Natural killer cell (primary cell): ENCODE measurements around the gene TENT5C. TPM values are rescaled to one million over a fixed set of nuclear protein-coding genes. Genes with fewer than 3 reads are reported as not detected.

Source experiments
- ATAC-seq, 3 donors: fragments of 150-1000 bp in 2 of 3; fragments of 200-7000 bp in 1 of 3; cut with Tn5 transposase; 1 replicate in 1 of 3; 2 replicates in 2 of 3; pipeline ENCODE4 v1.10.0; 2021; ENCODE audit warnings: mild to moderate bottlenecking in 2 of 3, moderate library complexity in 2 of 3
- DNase-seq, 2 donors: peaks; one replicate each; pipeline versions ENCODE4 v3.0.0 to v3.0.0-alpha.2; 2013 to 2021; ENCODE audit warnings: mixed read lengths in 1 of 2
- H3K27ac ChIP-seq: one replicate; pipeline ENCODE4 v1.5.1; 2013; ENCODE audit warnings: mild to moderate bottlenecking, low read length
- H3K27me3 ChIP-seq: one replicate; pipeline ENCODE4 v1.6.1; 2013; ENCODE audit warnings: low read length; ENCODE audit not compliant: control insufficient read depth, insufficient read depth
- H3K36me3 ChIP-seq: one replicate; pipeline ENCODE4 v1.6.1; 2013; ENCODE audit warnings: low read length; ENCODE audit not compliant: control insufficient read depth, insufficient read depth
- H3K4me1 ChIP-seq: one replicate; pipeline ENCODE4 v1.6.1; 2013; ENCODE audit warnings: low read length; ENCODE audit not compliant: control insufficient read depth, insufficient read depth
- H3K4me3 ChIP-seq: one replicate; pipeline ENCODE4 v1.5.1; 2013; ENCODE audit warnings: low read length
- H3K9me3 ChIP-seq: one replicate; pipeline ENCODE4 v1.6.1; 2013; ENCODE audit warnings: low read length; ENCODE audit not compliant: control insufficient read depth, insufficient read depth
- H3K27ac Mint-ChIP-seq, 2 donors: one replicate each; pipeline ENCODE4 v1.8.0; 2022; ENCODE audit warnings: mild to moderate bottlenecking in 2 of 2, mixed read lengths in 2 of 2, moderate library complexity in 1 of 2
- H3K27me3 Mint-ChIP-seq, 2 donors: one replicate each; pipeline ENCODE4 v1.8.0; 2022; ENCODE audit warnings: low read depth in 2 of 2, mixed read lengths in 2 of 2
- H3K36me3 Mint-ChIP-seq: one replicate; pipeline ENCODE4 v1.8.0; 2022; ENCODE audit warnings: mixed read lengths
- H3K4me1 Mint-ChIP-seq, 2 donors: one replicate each; pipeline ENCODE4 v1.8.0; 2022; ENCODE audit warnings: mixed read lengths in 2 of 2
- H3K4me3 Mint-ChIP-seq: one replicate; pipeline ENCODE4 v1.8.0; 2022; ENCODE audit warnings: mild to moderate bottlenecking, moderate library complexity, mixed read lengths
- H3K9me3 Mint-ChIP-seq, 2 donors: one replicate each; pipeline ENCODE4 v1.8.0; 2022; ENCODE audit warnings: mixed read lengths in 2 of 2
- WGBS: methylation state at CpG from one replicate; pipeline ENCODE4 v1.1.7; 2013; ENCODE audit warnings: missing lambda C conversion rate; ENCODE audit not compliant: insufficient coverage; 5-methylcytosine and 5-hydroxymethylcytosine counted together
- intact Hi-C: fragments of 100-400 bp; cut with micrococcal nuclease; formaldehyde crosslinking; loops from one replicate; pipeline ENCODE4 v1.14.2; 2022
- total RNA-seq, 4 donors: library from RNA; stranded (reverse); fragments of 120-200 nt in 1 of 4; gene quantifications; one replicate each; pipeline versions ENCODE4 v1.2.3 to v1.2.4, GENCODE V29; 2013 to 2022
- TF ChIP-seq, protein P1 (sequence below): fragments of 200-600 bp; IDR thresholded peaks from one replicate; pipeline ENCODE4 v1.8.0; 2022; ENCODE audit warnings: antibody characterized with exemption

Gene TENT5C
- total RNA-seq, 3 donors from 2014 or later (not counting 1 experiment from before 2014, with no cell fraction given): 80.6 to 109 (median 90.9) TPM

- Histone ChIP-seq H3K9me3 (no peaks in the 10 kb centered on the region), H3K4me1 (peaks cover 15% of the 10 kb centered on the region), H3K4me3 (no peak overlapping the region), H3K36me3 (no peaks in the 10 kb centered on the region), H3K27me3 (no peaks in the 10 kb centered on the region), H3K27ac (no peak overlapping the region)
- TF ChIP-seq, protein P1, sequence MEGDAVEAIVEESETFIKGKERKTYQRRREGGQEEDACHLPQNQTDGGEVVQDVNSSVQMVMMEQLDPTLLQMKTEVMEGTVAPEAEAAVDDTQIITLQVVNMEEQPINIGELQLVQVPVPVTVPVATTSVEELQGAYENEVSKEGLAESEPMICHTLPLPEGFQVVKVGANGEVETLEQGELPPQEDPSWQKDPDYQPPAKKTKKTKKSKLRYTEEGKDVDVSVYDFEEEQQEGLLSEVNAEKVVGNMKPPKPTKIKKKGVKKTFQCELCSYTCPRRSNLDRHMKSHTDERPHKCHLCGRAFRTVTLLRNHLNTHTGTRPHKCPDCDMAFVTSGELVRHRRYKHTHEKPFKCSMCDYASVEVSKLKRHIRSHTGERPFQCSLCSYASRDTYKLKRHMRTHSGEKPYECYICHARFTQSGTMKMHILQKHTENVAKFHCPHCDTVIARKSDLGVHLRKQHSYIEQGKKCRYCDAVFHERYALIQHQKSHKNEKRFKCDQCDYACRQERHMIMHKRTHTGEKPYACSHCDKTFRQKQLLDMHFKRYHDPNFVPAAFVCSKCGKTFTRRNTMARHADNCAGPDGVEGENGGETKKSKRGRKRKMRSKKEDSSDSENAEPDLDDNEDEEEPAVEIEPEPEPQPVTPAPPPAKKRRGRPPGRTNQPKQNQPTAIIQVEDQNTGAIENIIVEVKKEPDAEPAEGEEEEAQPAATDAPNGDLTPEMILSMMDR: no peak
- ATAC-seq: no peak
- peaks cover 0 to 8% of the 10 kb centered on the region in 2 donors for H3K27me3 Mint-ChIP-seq
- H3K36me3 Mint-ChIP-seq: no peaks in the 10 kb centered on the region
- peak in 1 of 2 donors; percentile 1 for DNase-seq
- 97% methylated on average over 8 of the region's 8 CpGs for WGBS
- no peak overlapping the region for H3K4me3 Mint-ChIP-seq
- no peak overlapping the region for H3K27ac Mint-ChIP-seq
- H3K4me1 Mint-ChIP-seq: peaks cover 15 to 18% of the 10 kb centered on the region in 2 donors
- H3K9me3 Mint-ChIP-seq: no peaks in the 10 kb centered on the region
- intact Hi-C loops: no loop called here
Measured at GRCh38 chr1:117570988-117571409, 34.8 kb upstream of the TENT5C start.

- Histone ChIP-seq H3K4me1 (peaks cover 15% of the 10 kb centered on the region), H3K27me3 (no peaks in the 10 kb centered on the region), H3K36me3 (no peaks in the 10 kb centered on the region), H3K27ac (no peak overlapping the region), H3K4me3 (no peak overlapping the region), H3K9me3 (no peaks in the 10 kb centered on the region)
- Mint-ChIP-seq H3K36me3 (no peaks in the 10 kb centered on the region), H3K4me3 (no peak overlapping the region), H3K27me3 (peaks cover 0 to 8% of the 10 kb centered on the region in 2 donors), H3K4me1 (peaks cover 15 to 18% of the 10 kb centered on the region in 2 donors), H3K27ac (no peak overlapping the region), H3K9me3 (no peaks in the 10 kb centered on the region)
- WGBS: 91% methylated on average over 5 of the region's 5 CpGs
- intact Hi-C loops: no loop called here
- TF ChIP-seq, protein P1: no peak
- no peak for ATAC-seq
- no peak for DNase-seq
Measured at GRCh38 chr1:117571496-117571895, 34.4 kb upstream of the TENT5C start.

GRCh38 chr1:117572546-117572945 is 33.3 kb upstream of the TENT5C start:
- no peak overlapping the region for H3K4me3 Mint-ChIP-seq
- H3K9me3 Mint-ChIP-seq: no peaks in the 10 kb centered on the region

More at GRCh38 chr1:117572546-117572945, 33.3 kb upstream of the TENT5C start:
- 57% methylated on average over 3 of the region's 4 CpGs for WGBS
- no peaks in the 10 kb centered on the region for H3K27me3 ChIP-seq
- peaks cover 15% of the 10 kb centered on the region for H3K4me1 ChIP-seq
- ATAC-seq (peak; percentile 68 to 93 (median 90)), DNase-seq (peak in 1 of 2 donors; percentile 50)
- no peaks in the 10 kb centered on the region for H3K36me3 ChIP-seq
- intact Hi-C loops: no loop called here
- Mint-ChIP-seq H3K4me1 (peaks cover 15 to 18% of the 10 kb centered on the region in 2 donors), H3K27ac (peak overlapping the region in 1 of 2 donors; percentile 47), H3K27me3 (peaks cover 0 to 6% of the 10 kb centered on the region in 2 donors), H3K36me3 (no peaks in the 10 kb centered on the region)
- no peaks in the 10 kb centered on the region for H3K9me3 ChIP-seq
- H3K27ac ChIP-seq: no peak overlapping the region
- no peak overlapping the region for H3K4me3 ChIP-seq
- TF ChIP-seq, protein P1: no peak
